Osteocyte (in vitro differentiated cells): Measurements from ENCODE around the gene TEX19. TPM values are rescaled to one million over a fixed set of nuclear protein-coding genes. Genes with fewer than 3 reads are reported as not detected.
"Not testable (repeated sequence)": the region's sequence is repeated elsewhere in the genome, so short reads cannot be mapped to it uniquely, and the experiment has no call there.

Experiments
- DNase-seq: peaks from one replicate; pipeline ENCODE4 v3.0.0; 2021; ENCODE audit warnings: mixed read lengths; ENCODE audit not compliant: unreplicated experiment; ENCODE audit errors: extremely low spot score
- H3K27ac Mint-ChIP-seq: one replicate; pipeline ENCODE4 v1.8.0; 2021; ENCODE audit warnings: mild to moderate bottlenecking, mixed read lengths; ENCODE audit not compliant: unreplicated experiment
- H3K27me3 Mint-ChIP-seq: one replicate; pipeline ENCODE4 v1.8.0; 2021; ENCODE audit warnings: mixed read lengths; ENCODE audit not compliant: unreplicated experiment
- H3K36me3 Mint-ChIP-seq: one replicate; pipeline ENCODE4 v1.8.0; 2021; ENCODE audit warnings: mixed read lengths; ENCODE audit not compliant: unreplicated experiment
- H3K4me1 Mint-ChIP-seq: one replicate; pipeline ENCODE4 v1.8.0; 2021; ENCODE audit warnings: mixed read lengths; ENCODE audit not compliant: unreplicated experiment
- H3K4me3 Mint-ChIP-seq: one replicate; pipeline ENCODE4 v1.8.0; 2021; ENCODE audit warnings: mild to moderate bottlenecking, moderate library complexity, mixed read lengths; ENCODE audit not compliant: unreplicated experiment
- H3K9me3 Mint-ChIP-seq: one replicate; pipeline ENCODE4 v1.8.0; 2021; ENCODE audit warnings: mixed read lengths; ENCODE audit not compliant: unreplicated experiment
- CTCF ChIP-seq: fragments of 200-600 bp; sonication (generic); IDR thresholded peaks from 2 replicates; pipeline ENCODE4 v1.5.0; 2021; ENCODE audit warnings: antibody characterized with exemption, mild to moderate bottlenecking, moderate library complexity
- total RNA-seq: library from RNA; stranded (reverse); gene quantifications from 2 replicates; pipeline ENCODE4 v1.2.1, GENCODE V29; 2021

Gene TEX19
- total RNA-seq, 1 donor from 2014 or later = not detected

- Mint-ChIP-seq H3K9me3 (no peaks in the 10 kb centered on the region), H3K4me1 (no peaks in the 10 kb centered on the region), H3K4me3 (no peak overlapping the region), H3K36me3 (no peaks in the 10 kb centered on the region), H3K27me3 (peaks cover 15% of the 10 kb centered on the region), H3K27ac (no peak overlapping the region)
- no peak for DNase-seq
- no peak for TF ChIP-seq CTCF
These were observed 19.1 kb downstream of the TEX19 start for GRCh38 chr17:82377924-82378740.

GRCh38 chr17:82378741-82379021 is 19.6 kb downstream of the TEX19 start:
- Mint-ChIP-seq H3K36me3 (no peaks in the 10 kb centered on the region), H3K27ac (no peak overlapping the region), H3K27me3 (peaks cover 15% of the 10 kb centered on the region), H3K9me3 (no peaks in the 10 kb centered on the region), H3K4me1 (no peaks in the 10 kb centered on the region), H3K4me3 (no peak overlapping the region)
- DNase-seq = no peak
- no peak for TF ChIP-seq CTCF

- DNase-seq = no peak
These were observed 22.0 kb downstream of the TEX19 start for GRCh38 chr17:82380860-82381702.

GRCh38 chr17:82381703-82382009 is 22.6 kb downstream of the TEX19 start:
- H3K9me3 Mint-ChIP-seq, H3K27ac Mint-ChIP-seq, DNase-seq, H3K4me1 Mint-ChIP-seq, H3K4me3 Mint-ChIP-seq, H3K36me3 Mint-ChIP-seq: not testable (repeated sequence)
- H3K27me3 Mint-ChIP-seq = peaks cover 15% of the 10 kb centered on the region

More at GRCh38 chr17:82380860-82381702, 22.0 kb downstream of the TEX19 start:
- H3K27me3 Mint-ChIP-seq = peaks cover 15% of the 10 kb centered on the region
- H3K27ac Mint-ChIP-seq = no peak overlapping the region
- H3K36me3 Mint-ChIP-seq = no peaks in the 10 kb centered on the region
- no peaks in the 10 kb centered on the region for H3K9me3 Mint-ChIP-seq
- H3K4me3 Mint-ChIP-seq = no peak overlapping the region
- peaks cover 7% of the 10 kb centered on the region for H3K4me1 Mint-ChIP-seq
- no peak for TF ChIP-seq CTCF

- H3K4me3 Mint-ChIP-seq, H3K27ac Mint-ChIP-seq, H3K36me3 Mint-ChIP-seq, H3K9me3 Mint-ChIP-seq, H3K4me1 Mint-ChIP-seq, DNase-seq: not testable (repeated sequence)
- H3K27me3 Mint-ChIP-seq = peaks cover 13% of the 10 kb centered on the region
These were observed 23.3 kb downstream of the TEX19 start for GRCh38 chr17:82382220-82382932.

- Mint-ChIP-seq H3K27ac (no peak overlapping the region), H3K9me3 (no peaks in the 10 kb centered on the region), H3K4me1 (peaks cover 9% of the 10 kb centered on the region), H3K36me3 (no peaks in the 10 kb centered on the region), H3K4me3 (no peak overlapping the region), H3K27me3 (peaks cover 18% of the 10 kb centered on the region)
- DNase-seq = no peak
- TF ChIP-seq CTCF = no peak
These were observed 23.8 kb downstream of the TEX19 start for GRCh38 chr17:82382933-82383255.
